HEK293 (cell line): Measurements from ENCODE around the gene TNFAIP8.

Source experiments
- CTCF ChIP-seq: fragments of 450-650 bp; formaldehyde crosslinking; IDR thresholded peaks from 2 replicates; pipeline ENCODE4 v1.5.1; 2016; ENCODE audit warnings: missing biosample characterization, missing genetic modification characterization
- ZFP37 ChIP-seq: fragments of 450-650 bp; formaldehyde crosslinking; IDR thresholded peaks from 2 replicates; pipeline ENCODE4 v1.5.1; 2016; ENCODE audit warnings: missing biosample characterization, missing genetic modification characterization
- ZNF350 ChIP-seq: fragments of 450-650 bp; formaldehyde crosslinking; IDR thresholded peaks from 2 replicates; pipeline ENCODE4 v1.5.0; 2017; ENCODE audit warnings: missing biosample characterization, mild to moderate bottlenecking, missing genetic modification characterization
- ZNF510 ChIP-seq: fragments of 450-650 bp; formaldehyde crosslinking; IDR thresholded peaks from 2 replicates; pipeline ENCODE4 v1.5.1; 2018; ENCODE audit warnings: mild to moderate bottlenecking, missing genetic modification characterization, missing biosample characterization; ENCODE audit not compliant: insufficient replicate concordance
- ZNF692 ChIP-seq: fragments of 450-650 bp; formaldehyde crosslinking; IDR thresholded peaks from 2 replicates; pipeline ENCODE4 v1.5.1; 2016; ENCODE audit warnings: missing biosample characterization, missing genetic modification characterization

- TF ChIP-seq ZNF510 (tag by site-specific recombination) = no peak
- TF ChIP-seq CTCF (tag by site-specific recombination) = no peak
- TF ChIP-seq ZNF692 (tag by site-specific recombination) = no peak
- TF ChIP-seq ZNF350 (tag by site-specific recombination) = no peak
- no peak for TF ChIP-seq ZFP37 (tag by site-specific recombination)
These were observed 7.5 kb downstream of the TNFAIP8 start for GRCh38 chr5:119363271-119363670.
